ENCODE results near the gene BRMS1L. TPM values are rescaled to one million over a fixed set of nuclear protein-coding genes. Genes with fewer than 3 reads are reported as not detected.

The BRMS1L gene
- total RNA-seq, 1 donor from 2014 or later, result 14.3 TPM

DNA sequence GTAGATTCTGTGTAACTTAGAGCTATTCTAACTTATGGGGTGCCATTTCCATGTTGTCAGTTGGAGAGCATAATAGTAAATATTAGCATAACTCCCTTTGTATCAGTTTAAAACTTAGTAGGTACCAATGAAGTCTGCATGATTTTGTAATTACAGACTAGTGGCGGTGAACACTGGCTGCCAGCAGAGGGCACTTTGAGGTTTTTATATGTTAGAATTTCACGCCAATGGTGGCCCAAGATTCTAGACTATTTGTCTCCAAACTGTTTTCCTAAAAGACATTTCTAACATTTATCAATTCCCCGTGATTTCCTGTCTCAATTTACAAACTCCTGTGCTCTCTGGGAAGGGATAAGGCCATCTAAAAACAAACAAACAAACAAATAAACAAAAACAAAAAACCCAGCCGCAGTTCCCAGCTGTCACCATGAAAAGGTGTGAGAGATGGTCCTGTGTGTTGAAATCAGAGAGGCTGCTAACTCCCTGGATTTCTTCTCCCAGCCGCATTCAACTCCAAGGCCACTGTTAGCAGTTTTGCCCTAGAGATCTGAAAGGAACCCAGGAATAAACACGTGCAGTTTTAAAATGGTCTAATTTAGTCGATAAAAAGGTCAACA lies 57.6 kb downstream of the BRMS1L start:
- Mint-ChIP-seq H3K27ac (no peak overlapping the region), H3K9me3 (no peaks in the 10 kb centered on the region)
- H3K9ac ChIP-seq, result no peak overlapping the region

DNA sequence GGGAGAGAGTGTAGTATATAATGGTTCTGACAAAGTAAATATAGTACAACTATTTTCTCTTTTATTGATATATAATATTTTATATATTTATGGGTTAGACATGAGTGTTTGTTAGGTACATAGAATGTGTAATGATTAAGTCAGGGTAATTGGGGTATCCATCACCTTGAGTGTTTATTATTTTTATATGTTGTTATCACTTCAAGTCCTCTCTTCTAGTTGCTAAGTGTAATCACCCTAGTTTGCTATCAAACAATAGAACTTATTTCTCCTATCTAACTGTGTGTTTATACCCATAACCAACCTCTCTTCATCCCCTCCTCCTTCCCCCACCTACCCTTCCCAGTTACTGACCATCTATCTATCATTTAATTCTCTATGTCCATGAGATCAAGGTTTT lies 64.2 kb downstream of the BRMS1L start:
- H4K20me1 ChIP-seq (ENCODE audit: low read depth), result no peaks in the 10 kb centered on the region
- TF ChIP-seq EZH2 (IDR thresholded peaks at IDR 0.05), result no peak
- TF ChIP-seq, protein P1, sequence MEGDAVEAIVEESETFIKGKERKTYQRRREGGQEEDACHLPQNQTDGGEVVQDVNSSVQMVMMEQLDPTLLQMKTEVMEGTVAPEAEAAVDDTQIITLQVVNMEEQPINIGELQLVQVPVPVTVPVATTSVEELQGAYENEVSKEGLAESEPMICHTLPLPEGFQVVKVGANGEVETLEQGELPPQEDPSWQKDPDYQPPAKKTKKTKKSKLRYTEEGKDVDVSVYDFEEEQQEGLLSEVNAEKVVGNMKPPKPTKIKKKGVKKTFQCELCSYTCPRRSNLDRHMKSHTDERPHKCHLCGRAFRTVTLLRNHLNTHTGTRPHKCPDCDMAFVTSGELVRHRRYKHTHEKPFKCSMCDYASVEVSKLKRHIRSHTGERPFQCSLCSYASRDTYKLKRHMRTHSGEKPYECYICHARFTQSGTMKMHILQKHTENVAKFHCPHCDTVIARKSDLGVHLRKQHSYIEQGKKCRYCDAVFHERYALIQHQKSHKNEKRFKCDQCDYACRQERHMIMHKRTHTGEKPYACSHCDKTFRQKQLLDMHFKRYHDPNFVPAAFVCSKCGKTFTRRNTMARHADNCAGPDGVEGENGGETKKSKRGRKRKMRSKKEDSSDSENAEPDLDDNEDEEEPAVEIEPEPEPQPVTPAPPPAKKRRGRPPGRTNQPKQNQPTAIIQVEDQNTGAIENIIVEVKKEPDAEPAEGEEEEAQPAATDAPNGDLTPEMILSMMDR (IDR thresholded peaks at IDR 0.05), result no peak
- TF ChIP-seq EZH2phosphoT487 (IDR thresholded peaks at IDR 0.05), result no peak
- Mint-ChIP-seq H3K27me3 (ENCODE audit: insufficient read depth, low read depth) (peaks cover 5% of the 10 kb centered on the region), H3K27ac (no peak overlapping the region), H3K36me3 (no peaks in the 10 kb centered on the region), H3K4me1 (no peaks in the 10 kb centered on the region), H3K4me3 (no peak overlapping the region), H3K9me3 (peaks cover 8% of the 10 kb centered on the region)
- H3K9ac ChIP-seq, result no peak overlapping the region
- no peak overlapping the region for H2AFZ ChIP-seq (replicated peaks)
- no peaks in the 10 kb centered on the region for H3F3A ChIP-seq (ENCODE audit: low read depth)
- no peak overlapping the region for H3K4me3 ChIP-seq
- H3K4me1 ChIP-seq, result no peaks in the 10 kb centered on the region
- no peaks in the 10 kb centered on the region for H3K27me3 ChIP-seq
- DNase-seq (ENCODE audit: low spot score), result no peak
- peaks cover 5% of the 10 kb centered on the region for H3K36me3 ChIP-seq
- no peak overlapping the region for H3K4me2 ChIP-seq
- H3K9me3 ChIP-seq (ENCODE audit: low read depth), result no peaks in the 10 kb centered on the region
- H3K27ac ChIP-seq, result no peak overlapping the region
- no peaks in the 10 kb centered on the region for H3K79me2 ChIP-seq (ENCODE audit: low read depth)

More for the DNA sequence above, 57.6 kb downstream of the BRMS1L start:
- no peak overlapping the region for H3K4me3 ChIP-seq
- Mint-ChIP-seq H3K27me3 (ENCODE audit: insufficient read depth, low read depth) (no peaks in the 10 kb centered on the region), H3K4me1 (no peaks in the 10 kb centered on the region), H3K4me3 (no peak overlapping the region), H3K36me3 (no peaks in the 10 kb centered on the region)
- no peaks in the 10 kb centered on the region for H3K79me2 ChIP-seq (ENCODE audit: low read depth)
- peak; percentile 59 for DNase-seq (ENCODE audit: low spot score)
- H3K27ac ChIP-seq, result no peak overlapping the region
- no peaks in the 10 kb centered on the region for H3K4me1 ChIP-seq
- H3K9me3 ChIP-seq (ENCODE audit: low read depth), result no peaks in the 10 kb centered on the region
- no peaks in the 10 kb centered on the region for H3K27me3 ChIP-seq
- H3K4me2 ChIP-seq, result no peak overlapping the region
- peak overlapping the region; percentile 12 for H2AFZ ChIP-seq (replicated peaks)
- no peaks in the 10 kb centered on the region for H4K20me1 ChIP-seq (ENCODE audit: low read depth)
- no peaks in the 10 kb centered on the region for H3K36me3 ChIP-seq
- TF ChIP-seq EZH2phosphoT487 (IDR thresholded peaks at IDR 0.05), result no peak
- TF ChIP-seq, protein P1 (IDR thresholded peaks at IDR 0.05), result peak; percentile 81
- TF ChIP-seq EZH2 (IDR thresholded peaks at IDR 0.05), result no peak
- no peaks in the 10 kb centered on the region for H3F3A ChIP-seq (ENCODE audit: low read depth)

DNA sequence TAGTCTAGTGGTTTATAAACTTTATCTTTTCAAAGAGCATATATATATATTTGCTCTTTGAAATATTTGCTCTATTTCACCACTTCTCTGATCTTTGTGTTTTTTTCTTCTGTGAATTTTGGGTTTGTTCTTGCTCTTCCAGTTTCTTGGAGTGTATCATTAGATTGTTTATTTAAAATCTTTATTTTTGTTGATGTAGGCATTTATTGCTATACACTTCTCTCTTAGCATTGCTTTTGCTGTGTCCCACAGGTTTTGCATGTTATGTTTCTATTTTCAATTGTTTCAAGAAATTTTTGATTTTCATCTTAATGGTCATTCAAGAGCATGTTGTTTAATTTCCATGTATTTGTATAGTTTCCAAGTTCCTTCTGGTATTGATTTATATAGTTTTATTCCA lies 69.1 kb downstream of the BRMS1L start:
- Histone ChIP-seq H3K27ac (no peak overlapping the region), H3K27me3 (no peaks in the 10 kb centered on the region), H3K9ac (no peak overlapping the region), H3K4me2 (no peak overlapping the region), H2AFZ (replicated peaks) (no peak overlapping the region), H3K79me2 (ENCODE audit: low read depth) (no peaks in the 10 kb centered on the region), H3K9me3 (ENCODE audit: low read depth) (no peaks in the 10 kb centered on the region), H3K4me3 (no peak overlapping the region), H3K36me3 (peaks cover 5% of the 10 kb centered on the region), H4K20me1 (ENCODE audit: low read depth) (no peaks in the 10 kb centered on the region), H3K4me1 (peaks cover 17% of the 10 kb centered on the region), H3F3A (ENCODE audit: low read depth) (peaks cover 18% of the 10 kb centered on the region)
- Mint-ChIP-seq H3K27me3 (ENCODE audit: insufficient read depth, low read depth) (peaks cover 5% of the 10 kb centered on the region), H3K27ac (no peak overlapping the region), H3K4me3 (no peak overlapping the region), H3K9me3 (peaks cover 13% of the 10 kb centered on the region), H3K36me3 (no peaks in the 10 kb centered on the region), H3K4me1 (peaks cover 11% of the 10 kb centered on the region)
- no peak for TF ChIP-seq EZH2 (IDR thresholded peaks at IDR 0.05)
- TF ChIP-seq, protein P1 (IDR thresholded peaks at IDR 0.05), result no peak
- no peak for TF ChIP-seq EZH2phosphoT487 (IDR thresholded peaks at IDR 0.05)
- no peak for DNase-seq (ENCODE audit: low spot score)

Data from neural progenitor cell (in vitro differentiated cells).